GM12878 (cell line): ENCODE data around the gene CNDP1. TPM values are rescaled to one million over a fixed set of nuclear protein-coding genes. Genes with fewer than 3 reads are reported as not detected.

Source experiments
- ATAC-seq: fragments of 200-7000 bp; cut with Tn5 transposase; 3 replicates; pipeline ENCODE4 v1.9.1; 2020; ENCODE audit warnings: mild to moderate bottlenecking, moderate library complexity
- BruUV-seq: library from RNA; stranded (reverse); fragments of 400-500 nt; replicated peaks from 2 replicates; lab custom pipeline; 2021; lab: Mats Ljungman, UMichigan
- CTCF ChIA-PET: fragments of 300-600 bp; sonication (Branson Sonifier 250); formaldehyde crosslinking; extraction: SDS; loops from one replicate; lab custom pipeline; 2021; ENCODE audit warnings: inconsistent platforms; lab: Yijun Ruan, JAX
- POLR2A ChIA-PET: fragments of 350-600 bp; formaldehyde crosslinking; extraction: SDS; loops from one replicate; lab custom pipeline; 2021; ENCODE audit warnings: inconsistent platforms; lab: Charles Lee
- RAD21 ChIA-PET: fragments of 300-600 bp; sonication (Branson Sonifier 250); formaldehyde crosslinking; loops from one replicate; lab custom pipeline; 2023; ENCODE audit warnings: antibody characterized with exemption; ENCODE audit not compliant: unreplicated experiment; lab: Charles Lee
- SMC1A ChIA-PET: fragments of 300-600 bp; sonication (Branson Sonifier 250); formaldehyde crosslinking; loops from one replicate; lab custom pipeline; 2023; ENCODE audit not compliant: unreplicated experiment, uncharacterized antibody; lab: Charles Lee
- DNase-seq: peaks from one replicate; pipeline ENCODE4 v3.0.0-alpha.2; 2011; ENCODE audit warnings: low read depth, low spot score
- FAIRE-seq: peaks from 3 replicates; lab custom pipeline; 2011; peaks lifted over from hg19 to GRCh38; lab: Jason Lieb, UNC
- H2AFZ ChIP-seq: 2 replicates; pipeline ENCODE4 v1.6.0; 2011; ENCODE audit warnings: low read depth, low read length, control low read depth; ENCODE audit not compliant: control insufficient read depth
- H3K27ac ChIP-seq: 2 replicates; pipeline ENCODE4 v1.5.1; 2011; ENCODE audit warnings: control low read depth; ENCODE audit not compliant: control insufficient read depth, insufficient read depth
- H3K27me3 ChIP-seq, 2 experiments: replicated peaks in 1 of 2; 2 replicates each; pipeline versions ENCODE4 v1.6.0 to v1.6.1; 2011; ENCODE audit warnings: low read length in 1 of 2; ENCODE audit not compliant: control insufficient read depth in 2 of 2, insufficient read depth in 2 of 2
- H3K36me3 ChIP-seq, 2 experiments: 2 replicates each; pipeline ENCODE4 v1.5.1; 2011; ENCODE audit warnings: low read length in 1 of 2; ENCODE audit not compliant: control insufficient read depth in 2 of 2, insufficient read depth in 2 of 2
- H3K4me1 ChIP-seq: 2 replicates; pipeline ENCODE4 v1.6.1; 2011; ENCODE audit warnings: mild to moderate bottlenecking, low read length, moderate library complexity, mixed read lengths; ENCODE audit not compliant: control insufficient read depth, insufficient read depth
- H3K4me2 ChIP-seq: 2 replicates; pipeline ENCODE4 v1.6.0; 2011; ENCODE audit warnings: control low read depth; ENCODE audit not compliant: control insufficient read depth, insufficient read depth
- H3K4me3 ChIP-seq: fragments of 200-600 bp; sonication (generic); 2 replicates; pipeline ENCODE4 v1.5.1; 2016
- H3K79me2 ChIP-seq: 2 replicates; pipeline ENCODE4 v1.6.0; 2011; ENCODE audit warnings: low read length; ENCODE audit not compliant: control insufficient read depth, insufficient read depth
- H3K9ac ChIP-seq: 2 replicates; pipeline ENCODE4 v1.8.0; 2011; ENCODE audit warnings: low read length, control low read depth, mixed read lengths; ENCODE audit not compliant: control insufficient read depth, insufficient read depth
- H3K9me3 ChIP-seq: replicated peaks from 3 replicates; pipeline ENCODE4 v1.5.1; 2011; ENCODE audit warnings: mild to moderate bottlenecking, low read length; ENCODE audit not compliant: control insufficient read depth, insufficient read depth
- H4K20me1 ChIP-seq: 2 replicates; pipeline ENCODE4 v1.6.0; 2011; ENCODE audit not compliant: control insufficient read depth, insufficient read depth
- JUND ChIP-seq: IDR thresholded peaks from 2 replicates; pipeline ENCODE4 v1.6.1; 2012; ENCODE audit warnings: low read depth, mild to moderate bottlenecking, low read length, improper control_type of control experiment, moderate library complexity
- POLR2A ChIP-seq: IDR thresholded peaks from 2 replicates; pipeline ENCODE4 v1.6.1; 2011; ENCODE audit warnings: low read depth, mild to moderate bottlenecking, low read length
- POLR2AphosphoS5 ChIP-seq: IDR thresholded peaks from 2 replicates; pipeline ENCODE4 v1.6.1; 2011; ENCODE audit warnings: mild to moderate bottlenecking, low read length, inconsistent platforms
- ZNF592 ChIP-seq: fragments of 450-650 bp; IDR thresholded peaks from 2 replicates; pipeline ENCODE4 v1.6.1; 2017; ENCODE audit warnings: mild to moderate bottlenecking, moderate library complexity
- WGBS: methylation state at CpG from one replicate; pipeline ENCODE4 v1.1.6; 2016; ENCODE audit warnings: low lambda C conversion rate; ENCODE audit not compliant: insufficient replicate concordance, insufficient coverage; ENCODE audit errors: missing lambda C conversion rate; 5-methylcytosine and 5-hydroxymethylcytosine counted together
- in situ Hi-C: fragments of 300-500 bp; cut with MboI; formaldehyde crosslinking; loops from 9 replicates; pipeline ENCODE4 v1.14.3; 2018; ENCODE audit warnings: mixed read lengths
- intact Hi-C: fragments of 100-400 bp; cut with micrococcal nuclease; formaldehyde crosslinking; loops from one replicate; pipeline ENCODE4 v1.14.2; 2022; ENCODE audit not compliant: unreplicated experiment
- polyA plus RNA-seq, 11 experiments: library from polyadenylated mRNA; depleted of rRNA in 4 of 11; unstranded in 6 of 11; stranded (reverse) in 5 of 11; fragments of >200 nt; fragmentation: Nextera tagmentation in 4 of 11; fragmentation: Illumina TruSeq in 1 of 11; extraction: Ambion mirVana in 4 of 11; extraction: Trizol in 1 of 11; gene quantifications; 1 replicate in 1 of 11; 2 replicates in 10 of 11; pipeline versions ENCODE4 v1.2.1 to v1.2.3, GENCODE V29; 2011 to 2016; ENCODE audit warnings: inconsistent platforms in 2 of 11, missing spikeins in 2 of 11, low read depth in 1 of 11
- total RNA-seq, 4 experiments: library from RNA; depleted of rRNA in 3 of 4; stranded (reverse); fragments of >200 nt in 3 of 4; fragmentation: Illumina TruSeq in 1 of 4; extraction: Trizol in 1 of 4; gene quantifications; 2 replicates each; pipeline versions ENCODE4 v1.2.1 to v1.2.3, GENCODE V29; 2013 to 2021

CNDP1 gene
- total and polyA plus RNA-seq, 10 of the 15 experiments (the other 5 are each of a cell fraction or from before 2014, with no cell fraction given): 0.04 to 0.05 TPM; not detected in 8

DNA sequence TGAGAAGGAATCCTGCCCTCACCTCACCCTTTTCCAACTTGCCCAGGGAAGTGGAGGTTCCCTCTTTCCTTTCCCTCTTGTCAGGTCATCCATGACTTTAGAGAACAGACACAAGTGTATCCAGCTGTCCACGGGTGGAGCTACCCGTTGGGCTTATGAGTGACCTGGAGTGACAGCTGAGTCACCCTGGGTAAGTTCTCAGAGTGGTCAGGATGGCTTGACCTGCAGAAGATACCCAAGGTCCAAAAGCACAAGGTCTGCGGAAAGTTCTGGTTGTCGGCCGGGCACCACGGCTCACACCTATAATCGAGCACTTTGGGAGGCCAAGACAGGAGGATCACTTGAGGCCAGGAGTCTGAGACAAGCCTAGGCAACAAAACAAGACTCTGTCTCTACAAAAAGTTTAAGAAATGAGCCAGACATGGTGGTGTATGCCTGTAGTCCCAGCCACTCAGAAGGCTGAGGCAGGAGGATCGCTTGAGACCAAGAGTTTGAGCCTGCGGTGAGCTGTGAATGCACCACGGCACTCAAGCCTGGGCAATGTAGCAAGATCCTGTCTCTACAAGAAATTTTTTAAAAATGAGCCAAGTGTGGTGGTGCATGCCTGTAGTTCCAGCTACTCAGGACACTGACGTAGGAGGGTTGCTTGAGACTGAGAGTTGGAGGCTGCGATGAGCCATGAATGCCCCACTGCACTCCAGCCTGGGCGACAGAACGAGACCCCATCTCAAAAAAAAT, 14.0 kb upstream of the CNDP1 start:
- in situ Hi-C loops (no loop called here), intact Hi-C loops (no loop called here)
- H3K27ac ChIP-seq: no peak overlapping the region
- H3K9ac ChIP-seq: no peak overlapping the region
- no peak for ATAC-seq
- H3K79me2 ChIP-seq: no peaks in the 10 kb centered on the region
- H3K36me3 ChIP-seq: peaks cover 24 to 32% of the 10 kb centered on the region in 2 experiments
- H3K4me2 ChIP-seq: no peak overlapping the region
- TSS peak; percentile 90 for BruUV-seq
- no peak overlapping the region for H2AFZ ChIP-seq
- H3K4me1 ChIP-seq: no peaks in the 10 kb centered on the region
- no peak for DNase-seq
- CTCF ChIA-PET: no interaction called here
- POLR2A ChIA-PET: no interaction called here
- H3K27me3 ChIP-seq: no peaks in the 10 kb centered on the region
- TF ChIP-seq JUND (no peak), POLR2AphosphoS5 (0 out of 2 replicates have a peak, but pooled peaks have one; percentile 33)
- RAD21 ChIA-PET: no interaction called here
- no peak for FAIRE-seq
- no peaks in the 10 kb centered on the region for H4K20me1 ChIP-seq
- SMC1A ChIA-PET: interaction anchor here (0.7 kb wide), 1 partner anchor 865 kb away, joined by 3 read pairs; no protein-coding TSS in a partner anchor
- WGBS: 87% methylated on average over 14 of the region's 14 CpGs
- H3K4me3 ChIP-seq: no peak overlapping the region
- H3K9me3 ChIP-seq: no peaks in the 10 kb centered on the region

DNA sequence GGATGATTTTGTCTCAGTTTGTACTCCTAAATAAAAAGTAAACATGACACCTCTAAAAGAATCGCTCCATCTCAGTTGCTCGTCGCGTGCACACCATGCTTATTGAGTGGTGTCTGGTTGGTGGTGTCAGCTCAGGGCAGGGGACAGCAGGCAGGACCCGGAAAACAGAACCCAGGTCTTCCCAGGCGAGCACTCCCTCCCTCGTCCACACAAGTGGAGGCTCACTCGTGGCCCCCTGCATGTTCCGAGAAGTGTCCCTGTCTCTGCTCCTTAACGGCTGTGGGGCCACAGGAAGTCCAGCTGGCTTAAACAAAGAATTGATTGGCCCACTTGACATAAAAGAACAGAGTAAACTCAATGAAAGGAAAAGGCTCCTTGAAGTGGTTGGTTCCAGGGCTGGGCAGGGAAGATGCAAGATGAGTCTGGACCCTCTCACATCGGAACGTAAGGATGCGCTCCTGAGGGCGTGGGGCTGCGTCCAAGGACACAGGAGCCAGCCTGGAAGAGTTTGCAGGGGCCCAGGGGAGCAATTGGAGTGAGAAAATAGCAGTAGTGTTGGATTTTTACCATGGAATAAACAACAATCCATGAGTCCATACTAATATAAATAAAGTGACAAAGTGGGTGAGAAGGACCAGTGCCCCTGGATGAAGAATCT, 13.1 kb upstream of the CNDP1 start:
- ChIA-PET CTCF (no interaction called here), SMC1A (interaction anchor here (0.7 kb wide), 1 partner anchor 864 kb away, joined by 3 read pairs; no protein-coding TSS in a partner anchor), POLR2A (no interaction called here), RAD21 (no interaction called here)
- in situ Hi-C loops: no loop called here
- DNase-seq (no peak), ATAC-seq (no peak), FAIRE-seq (no peak)
- Histone ChIP-seq H3K9ac (no peak overlapping the region), H3K9me3 (no peaks in the 10 kb centered on the region), H3K79me2 (no peaks in the 10 kb centered on the region), H3K27ac (no peak overlapping the region), H3K4me3 (no peak overlapping the region), H4K20me1 (no peaks in the 10 kb centered on the region), H3K4me1 (no peaks in the 10 kb centered on the region), H3K4me2 (no peak overlapping the region), H3K27me3 (no peaks in the 10 kb centered on the region), H2AFZ (no peak overlapping the region), H3K36me3 (peaks cover 24% of the 10 kb centered on the region in 2 experiments)
- intact Hi-C loops: no loop called here
- no TSS peak for BruUV-seq
- WGBS: 97% methylated on average over 15 of the region's 15 CpGs
- TF ChIP-seq POLR2A (peak; percentile 37; the same call in 1 of the 2 replicates), ZNF592 (no peak)
- TF ChIP-seq, all 136 proteins: peak for 1
